ENCODE measurements around the gene RDH16. TPM values are rescaled to one million over a fixed set of nuclear protein-coding genes. Genes with fewer than 3 reads are reported as not detected.
"Not testable (repeated sequence)": the region's sequence is repeated elsewhere in the genome, so short reads cannot be mapped to it uniquely, and the experiment has no call there.

The RDH16 gene
- total RNA-seq, 1 experiment from 2014 or later: 0.11 TPM

DNA sequence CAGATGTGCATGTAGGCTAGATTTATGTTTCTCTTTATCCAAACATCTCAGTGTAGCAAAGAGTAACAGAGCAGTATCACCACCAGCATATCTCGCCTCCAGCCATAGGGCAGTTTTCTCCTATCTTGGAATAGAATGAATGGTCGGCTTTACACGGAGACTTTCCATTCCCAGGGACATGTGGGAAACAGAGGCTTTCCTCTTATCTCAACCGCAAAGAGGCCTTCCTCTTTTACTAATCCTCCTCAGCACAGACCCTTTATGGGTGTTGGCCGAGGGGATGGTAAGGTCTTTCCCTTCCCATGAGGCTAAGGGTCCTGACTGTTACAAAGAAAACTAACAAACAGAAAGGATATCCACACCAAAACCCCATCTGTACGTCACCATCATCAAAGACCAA lies 11.5 kb upstream of the RDH16 start:
- H3K4me3 ChIP-seq (ENCODE audit: low read length); H3K27me3 ChIP-seq (ENCODE audit: low read length); H3K9ac ChIP-seq (ENCODE audit: low read length); H3K9me2 ChIP-seq (replicated peaks; ENCODE audit: insufficient read depth, low read length); H3K4me1 ChIP-seq (ENCODE audit: low read length); H4K20me1 ChIP-seq (ENCODE audit: insufficient read depth, low read depth, low read length); H3K79me2 ChIP-seq (ENCODE audit: low read length); DNase-seq; H3K27ac ChIP-seq (ENCODE audit: low read length); H3K36me3 ChIP-seq (ENCODE audit: insufficient read depth, low read length); H2AFZ ChIP-seq (ENCODE audit: low read length); H3K9me3 ChIP-seq (ENCODE audit: low read length); H3K4me2 ChIP-seq (ENCODE audit: low read depth, low read length, poor library complexity, severe bottlenecking): not testable (repeated sequence)

- DNase-seq: peak; percentile 36
- H3K4me3 ChIP-seq (ENCODE audit: low read length); H3K27ac ChIP-seq (ENCODE audit: low read length); H4K20me1 ChIP-seq (ENCODE audit: insufficient read depth, low read depth, low read length); H3K9me2 ChIP-seq (replicated peaks; ENCODE audit: insufficient read depth, low read length); H3K27me3 ChIP-seq (ENCODE audit: low read length); H3K4me1 ChIP-seq (ENCODE audit: low read length); H3K9me3 ChIP-seq (ENCODE audit: low read length); H3K79me2 ChIP-seq (ENCODE audit: low read length); H3K36me3 ChIP-seq (ENCODE audit: insufficient read depth, low read length); H3K9ac ChIP-seq (ENCODE audit: low read length); H3K4me2 ChIP-seq (ENCODE audit: low read depth, low read length, poor library complexity, severe bottlenecking); H2AFZ ChIP-seq (ENCODE audit: low read length): not testable (repeated sequence)
Measured at GRCh38 chr12:56965997-56966642, 8.7 kb upstream of the RDH16 start.

- H3K79me2 ChIP-seq (ENCODE audit: low read length); H3K27me3 ChIP-seq (ENCODE audit: low read length): not testable (repeated sequence)
Measured at GRCh38 chr12:56965124-56965523, 7.7 kb upstream of the RDH16 start.

DNA sequence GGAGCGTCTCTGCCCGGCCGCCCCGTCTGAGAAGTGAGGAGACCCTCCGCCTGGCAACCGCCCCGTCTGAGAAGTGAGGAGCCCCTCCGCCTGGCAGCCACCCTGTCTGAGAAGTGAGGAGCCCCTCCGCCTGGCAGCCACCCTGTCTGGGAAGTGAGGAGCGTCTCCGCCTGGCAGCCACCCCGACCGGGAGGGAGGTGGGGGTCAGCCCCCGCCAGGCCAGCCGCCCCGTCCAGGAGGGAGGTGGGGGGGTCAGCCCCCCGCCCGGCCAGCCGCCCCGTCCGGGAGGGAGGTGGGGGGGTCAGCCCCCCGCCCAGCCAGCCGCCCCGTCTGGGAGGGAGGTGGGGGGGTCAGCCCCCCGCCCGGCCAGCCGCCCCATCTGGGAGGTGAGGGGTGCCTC lies 6.1 kb upstream of the RDH16 start:
- H3K79me2 ChIP-seq (ENCODE audit: low read length); H3K9ac ChIP-seq (ENCODE audit: low read length); H4K20me1 ChIP-seq (ENCODE audit: insufficient read depth, low read depth, low read length); H3K9me3 ChIP-seq (ENCODE audit: low read length); H3K27ac ChIP-seq (ENCODE audit: low read length); H3K9me2 ChIP-seq (replicated peaks; ENCODE audit: insufficient read depth, low read length); H3K4me1 ChIP-seq (ENCODE audit: low read length); H3K4me3 ChIP-seq (ENCODE audit: low read length); H3K27me3 ChIP-seq (ENCODE audit: low read length); H3K36me3 ChIP-seq (ENCODE audit: insufficient read depth, low read length); H3K4me2 ChIP-seq (ENCODE audit: low read depth, low read length, poor library complexity, severe bottlenecking); H2AFZ ChIP-seq (ENCODE audit: low read length); DNase-seq: not testable (repeated sequence)

More at GRCh38 chr12:56965124-56965523, 7.7 kb upstream of the RDH16 start:
- not testable (repeated sequence) for H3K9ac ChIP-seq (ENCODE audit: low read length); H3K4me1 ChIP-seq (ENCODE audit: low read length); H3K9me2 ChIP-seq (replicated peaks; ENCODE audit: insufficient read depth, low read length); H3K27ac ChIP-seq (ENCODE audit: low read length); H3K4me2 ChIP-seq (ENCODE audit: low read depth, low read length, poor library complexity, severe bottlenecking); H3K4me3 ChIP-seq (ENCODE audit: low read length); H3K9me3 ChIP-seq (ENCODE audit: low read length); DNase-seq; H2AFZ ChIP-seq (ENCODE audit: low read length); H4K20me1 ChIP-seq (ENCODE audit: insufficient read depth, low read depth, low read length); H3K36me3 ChIP-seq (ENCODE audit: insufficient read depth, low read length)

GRCh38 chr12:56962247-56962646 lies 4.8 kb upstream of the RDH16 start:
- H3K27me3 ChIP-seq (ENCODE audit: low read length); H3K9me3 ChIP-seq (ENCODE audit: low read length): not testable (repeated sequence)

GRCh38 chr12:56958422-56958821 lies 1.0 kb upstream of the RDH16 start:
- Histone ChIP-seq H3K4me1 (ENCODE audit: low read length) (no peaks in the 10 kb centered on the region), H2AFZ (ENCODE audit: low read length) (no peak overlapping the region), H4K20me1 (ENCODE audit: insufficient read depth, low read depth, low read length) (no peaks in the 10 kb centered on the region), H3K4me3 (ENCODE audit: low read length) (no peak overlapping the region), H3K27ac (ENCODE audit: low read length) (no peak overlapping the region), H3K27me3 (ENCODE audit: low read length) (no peaks in the 10 kb centered on the region), H3K4me2 (ENCODE audit: low read depth, low read length, poor library complexity, severe bottlenecking) (no peak overlapping the region), H3K79me2 (ENCODE audit: low read length) (no peaks in the 10 kb centered on the region), H3K9ac (ENCODE audit: low read length) (no peak overlapping the region), H3K9me3 (ENCODE audit: low read length) (no peaks in the 10 kb centered on the region), H3K9me2 (replicated peaks; ENCODE audit: insufficient read depth, low read length) (no peaks in the 10 kb centered on the region), H3K36me3 (ENCODE audit: insufficient read depth, low read length) (no peaks in the 10 kb centered on the region)
- DNase-seq: no peak

More at GRCh38 chr12:56962247-56962646, 4.8 kb upstream of the RDH16 start:
- not testable (repeated sequence) for H3K79me2 ChIP-seq (ENCODE audit: low read length); H2AFZ ChIP-seq (ENCODE audit: low read length); H3K4me1 ChIP-seq (ENCODE audit: low read length); H3K4me3 ChIP-seq (ENCODE audit: low read length); H3K27ac ChIP-seq (ENCODE audit: low read length); DNase-seq; H3K9ac ChIP-seq (ENCODE audit: low read length); H4K20me1 ChIP-seq (ENCODE audit: insufficient read depth, low read depth, low read length); H3K36me3 ChIP-seq (ENCODE audit: insufficient read depth, low read length); H3K4me2 ChIP-seq (ENCODE audit: low read depth, low read length, poor library complexity, severe bottlenecking); H3K9me2 ChIP-seq (replicated peaks; ENCODE audit: insufficient read depth, low read length)

DNA sequence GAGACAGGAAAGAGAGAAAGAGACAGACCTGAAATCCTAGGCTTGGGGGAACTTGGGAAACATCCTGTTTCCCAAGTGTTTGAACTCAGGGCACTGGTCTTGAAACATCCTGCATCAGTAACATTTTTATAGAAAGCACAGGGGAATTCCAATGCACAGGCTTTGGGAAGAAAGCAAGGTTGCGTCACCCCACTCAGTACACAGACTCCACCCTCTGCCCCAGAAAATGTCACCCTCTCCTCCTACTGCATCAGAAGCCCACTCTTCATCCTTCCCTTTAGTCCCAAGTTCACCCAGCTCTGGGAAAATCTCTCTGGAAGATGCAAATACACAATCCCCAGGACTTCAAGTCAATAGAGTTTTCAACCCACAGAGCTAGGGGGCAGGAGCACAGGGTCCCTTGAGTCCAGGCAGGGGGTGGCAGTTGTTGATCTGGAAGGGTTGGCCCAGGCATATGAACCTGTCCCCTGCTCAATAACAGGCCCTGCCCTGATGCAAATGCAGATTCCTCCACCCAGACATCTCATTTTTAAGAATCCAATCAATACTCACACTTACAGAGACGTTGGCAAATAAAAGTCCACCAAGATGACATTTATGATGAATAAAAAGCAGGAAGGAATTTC lies 1.7 kb downstream of the RDH16 start:
- H3K4me1 ChIP-seq (ENCODE audit: low read length): no peaks in the 10 kb centered on the region
- no peaks in the 10 kb centered on the region for H3K79me2 ChIP-seq (ENCODE audit: low read length)
- H3K4me2 ChIP-seq (ENCODE audit: low read depth, low read length, poor library complexity, severe bottlenecking): no peak overlapping the region
- DNase-seq: no peak
- H4K20me1 ChIP-seq (ENCODE audit: insufficient read depth, low read depth, low read length): no peaks in the 10 kb centered on the region
- no peaks in the 10 kb centered on the region for H3K9me2 ChIP-seq (replicated peaks; ENCODE audit: insufficient read depth, low read length)
- H3K4me3 ChIP-seq (ENCODE audit: low read length): no peak overlapping the region
- no peaks in the 10 kb centered on the region for H3K36me3 ChIP-seq (ENCODE audit: insufficient read depth, low read length)
- no peak overlapping the region for H2AFZ ChIP-seq (ENCODE audit: low read length)
- no peaks in the 10 kb centered on the region for H3K9me3 ChIP-seq (ENCODE audit: low read length)
- H3K9ac ChIP-seq (ENCODE audit: low read length): no peak overlapping the region
- 0 out of 2 replicates have a peak, but pooled peaks cover 2% of the 10 kb centered on the region for H3K27me3 ChIP-seq (ENCODE audit: low read length)
- no peak overlapping the region for H3K27ac ChIP-seq (ENCODE audit: low read length)

GRCh38 chr12:56954958-56955355 lies 2.5 kb downstream of the RDH16 start:
- Histone ChIP-seq H3K4me3 (ENCODE audit: low read length) (no peak overlapping the region), H3K79me2 (ENCODE audit: low read length) (no peaks in the 10 kb centered on the region), H2AFZ (ENCODE audit: low read length) (no peak overlapping the region), H3K4me2 (ENCODE audit: low read depth, low read length, poor library complexity, severe bottlenecking) (no peak overlapping the region), H3K9ac (ENCODE audit: low read length) (no peak overlapping the region), H3K27ac (ENCODE audit: low read length) (no peak overlapping the region), H3K9me2 (replicated peaks; ENCODE audit: insufficient read depth, low read length) (no peaks in the 10 kb centered on the region), H3K4me1 (ENCODE audit: low read length) (no peaks in the 10 kb centered on the region), H3K9me3 (ENCODE audit: low read length) (no peaks in the 10 kb centered on the region), H3K27me3 (ENCODE audit: low read length) (0 out of 2 replicates have a peak, but pooled peaks cover 2% of the 10 kb centered on the region), H3K36me3 (ENCODE audit: insufficient read depth, low read length) (no peaks in the 10 kb centered on the region), H4K20me1 (ENCODE audit: insufficient read depth, low read depth, low read length) (no peaks in the 10 kb centered on the region)
- DNase-seq: no peak
